H1 (cell line): ENCODE data around the gene SCN4A. TPM values are rescaled to one million over a fixed set of nuclear protein-coding genes. Genes with fewer than 3 reads are reported as not detected.

Experiments
- EZH2 ChIP-seq: fragments of 200-600 bp; sonication (generic); IDR thresholded peaks from 2 replicates; pipeline ENCODE4 v1.7.1; 2012; ENCODE audit warnings: low read depth, mild to moderate bottlenecking, moderate library complexity, low read length, inconsistent platforms; ENCODE audit not compliant: severe bottlenecking
- GABPA ChIP-seq: IDR thresholded peaks from 2 replicates; pipeline ENCODE4 v1.6.1; 2011; ENCODE audit warnings: mild to moderate bottlenecking, low read length, moderate library complexity, borderline replicate concordance; ENCODE audit not compliant: insufficient read depth
- HDAC2 ChIP-seq, 2 experiments: fragments of 300-600 bp in 1 of 2; sonication (generic) in 1 of 2; IDR thresholded peaks; 2 replicates each; pipeline ENCODE4 v1.6.1; 2011 to 2012; ENCODE audit warnings: low read depth in 2 of 2, low read length in 2 of 2, mild to moderate bottlenecking in 2 of 2, moderate library complexity in 2 of 2, borderline replicate concordance in 1 of 2, inconsistent platforms in 1 of 2
- polyA plus RNA-seq, 7 experiments: library from polyadenylated mRNA; depleted of rRNA in 3 of 7; stranded (reverse) in 5 of 7; unstranded in 2 of 7; fragments of >200 nt in 5 of 7; fragments of 200-250 nt in 2 of 7; gene quantifications; 1 replicate in 5 of 7; 2 replicates in 1 of 7; 4 replicates in 1 of 7; pipeline versions ENCODE4 v1.2.1 to v1.2.3, GENCODE V29; 2011 to 2013; ENCODE audit warnings: missing spikeins in 2 of 7, mixed read lengths in 2 of 7
- total RNA-seq: library from RNA; stranded (reverse); fragmentation: NEBNext Ultra II Directional; extraction: Animal tissue kit (Norgen Biotek cat#: 25700); gene quantifications from 2 replicates; pipeline ENCODE4 v1.2.1, GENCODE V29; 2021
- TF ChIP-seq, protein P1 (sequence below): fragments of 300-600 bp; sonication (generic); IDR thresholded peaks from 2 replicates; pipeline ENCODE4 v1.7.1; 2012; ENCODE audit warnings: low read length, moderate library complexity, mild to moderate bottlenecking, inconsistent platforms; ENCODE audit not compliant: insufficient replicate concordance
- TF ChIP-seq, protein P2 (sequence below): IDR thresholded peaks from 2 replicates; pipeline ENCODE4 v1.6.1; 2012; ENCODE audit warnings: low read length, inconsistent platforms

Gene SCN4A
- total and polyA plus RNA-seq, 2 of the 8 experiments (the other 6 are each of a cell fraction or from before 2014, with no cell fraction given) = 5.0 to 8.5 TPM

DNA sequence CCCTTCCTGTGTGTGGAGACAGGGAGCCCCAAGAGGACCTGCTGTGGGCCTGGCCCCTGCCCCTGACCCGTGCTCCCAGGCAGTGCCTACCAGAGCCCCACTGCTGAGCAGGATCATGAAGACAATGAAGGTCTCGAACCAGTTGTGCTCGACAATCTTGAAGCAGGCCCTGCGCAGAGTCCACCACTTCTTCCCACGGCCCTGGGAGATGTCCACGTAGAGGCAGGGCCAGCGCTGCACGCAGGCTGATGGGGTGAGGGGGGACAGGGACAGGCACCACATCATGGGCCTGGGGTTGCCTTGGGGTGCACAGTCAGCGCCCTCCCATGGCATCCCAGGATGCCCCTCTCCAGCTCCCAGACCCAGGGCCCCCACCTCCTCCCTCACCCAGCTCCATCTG lies 24.2 kb downstream of the SCN4A start (continued):
- TF ChIP-seq, protein P1, sequence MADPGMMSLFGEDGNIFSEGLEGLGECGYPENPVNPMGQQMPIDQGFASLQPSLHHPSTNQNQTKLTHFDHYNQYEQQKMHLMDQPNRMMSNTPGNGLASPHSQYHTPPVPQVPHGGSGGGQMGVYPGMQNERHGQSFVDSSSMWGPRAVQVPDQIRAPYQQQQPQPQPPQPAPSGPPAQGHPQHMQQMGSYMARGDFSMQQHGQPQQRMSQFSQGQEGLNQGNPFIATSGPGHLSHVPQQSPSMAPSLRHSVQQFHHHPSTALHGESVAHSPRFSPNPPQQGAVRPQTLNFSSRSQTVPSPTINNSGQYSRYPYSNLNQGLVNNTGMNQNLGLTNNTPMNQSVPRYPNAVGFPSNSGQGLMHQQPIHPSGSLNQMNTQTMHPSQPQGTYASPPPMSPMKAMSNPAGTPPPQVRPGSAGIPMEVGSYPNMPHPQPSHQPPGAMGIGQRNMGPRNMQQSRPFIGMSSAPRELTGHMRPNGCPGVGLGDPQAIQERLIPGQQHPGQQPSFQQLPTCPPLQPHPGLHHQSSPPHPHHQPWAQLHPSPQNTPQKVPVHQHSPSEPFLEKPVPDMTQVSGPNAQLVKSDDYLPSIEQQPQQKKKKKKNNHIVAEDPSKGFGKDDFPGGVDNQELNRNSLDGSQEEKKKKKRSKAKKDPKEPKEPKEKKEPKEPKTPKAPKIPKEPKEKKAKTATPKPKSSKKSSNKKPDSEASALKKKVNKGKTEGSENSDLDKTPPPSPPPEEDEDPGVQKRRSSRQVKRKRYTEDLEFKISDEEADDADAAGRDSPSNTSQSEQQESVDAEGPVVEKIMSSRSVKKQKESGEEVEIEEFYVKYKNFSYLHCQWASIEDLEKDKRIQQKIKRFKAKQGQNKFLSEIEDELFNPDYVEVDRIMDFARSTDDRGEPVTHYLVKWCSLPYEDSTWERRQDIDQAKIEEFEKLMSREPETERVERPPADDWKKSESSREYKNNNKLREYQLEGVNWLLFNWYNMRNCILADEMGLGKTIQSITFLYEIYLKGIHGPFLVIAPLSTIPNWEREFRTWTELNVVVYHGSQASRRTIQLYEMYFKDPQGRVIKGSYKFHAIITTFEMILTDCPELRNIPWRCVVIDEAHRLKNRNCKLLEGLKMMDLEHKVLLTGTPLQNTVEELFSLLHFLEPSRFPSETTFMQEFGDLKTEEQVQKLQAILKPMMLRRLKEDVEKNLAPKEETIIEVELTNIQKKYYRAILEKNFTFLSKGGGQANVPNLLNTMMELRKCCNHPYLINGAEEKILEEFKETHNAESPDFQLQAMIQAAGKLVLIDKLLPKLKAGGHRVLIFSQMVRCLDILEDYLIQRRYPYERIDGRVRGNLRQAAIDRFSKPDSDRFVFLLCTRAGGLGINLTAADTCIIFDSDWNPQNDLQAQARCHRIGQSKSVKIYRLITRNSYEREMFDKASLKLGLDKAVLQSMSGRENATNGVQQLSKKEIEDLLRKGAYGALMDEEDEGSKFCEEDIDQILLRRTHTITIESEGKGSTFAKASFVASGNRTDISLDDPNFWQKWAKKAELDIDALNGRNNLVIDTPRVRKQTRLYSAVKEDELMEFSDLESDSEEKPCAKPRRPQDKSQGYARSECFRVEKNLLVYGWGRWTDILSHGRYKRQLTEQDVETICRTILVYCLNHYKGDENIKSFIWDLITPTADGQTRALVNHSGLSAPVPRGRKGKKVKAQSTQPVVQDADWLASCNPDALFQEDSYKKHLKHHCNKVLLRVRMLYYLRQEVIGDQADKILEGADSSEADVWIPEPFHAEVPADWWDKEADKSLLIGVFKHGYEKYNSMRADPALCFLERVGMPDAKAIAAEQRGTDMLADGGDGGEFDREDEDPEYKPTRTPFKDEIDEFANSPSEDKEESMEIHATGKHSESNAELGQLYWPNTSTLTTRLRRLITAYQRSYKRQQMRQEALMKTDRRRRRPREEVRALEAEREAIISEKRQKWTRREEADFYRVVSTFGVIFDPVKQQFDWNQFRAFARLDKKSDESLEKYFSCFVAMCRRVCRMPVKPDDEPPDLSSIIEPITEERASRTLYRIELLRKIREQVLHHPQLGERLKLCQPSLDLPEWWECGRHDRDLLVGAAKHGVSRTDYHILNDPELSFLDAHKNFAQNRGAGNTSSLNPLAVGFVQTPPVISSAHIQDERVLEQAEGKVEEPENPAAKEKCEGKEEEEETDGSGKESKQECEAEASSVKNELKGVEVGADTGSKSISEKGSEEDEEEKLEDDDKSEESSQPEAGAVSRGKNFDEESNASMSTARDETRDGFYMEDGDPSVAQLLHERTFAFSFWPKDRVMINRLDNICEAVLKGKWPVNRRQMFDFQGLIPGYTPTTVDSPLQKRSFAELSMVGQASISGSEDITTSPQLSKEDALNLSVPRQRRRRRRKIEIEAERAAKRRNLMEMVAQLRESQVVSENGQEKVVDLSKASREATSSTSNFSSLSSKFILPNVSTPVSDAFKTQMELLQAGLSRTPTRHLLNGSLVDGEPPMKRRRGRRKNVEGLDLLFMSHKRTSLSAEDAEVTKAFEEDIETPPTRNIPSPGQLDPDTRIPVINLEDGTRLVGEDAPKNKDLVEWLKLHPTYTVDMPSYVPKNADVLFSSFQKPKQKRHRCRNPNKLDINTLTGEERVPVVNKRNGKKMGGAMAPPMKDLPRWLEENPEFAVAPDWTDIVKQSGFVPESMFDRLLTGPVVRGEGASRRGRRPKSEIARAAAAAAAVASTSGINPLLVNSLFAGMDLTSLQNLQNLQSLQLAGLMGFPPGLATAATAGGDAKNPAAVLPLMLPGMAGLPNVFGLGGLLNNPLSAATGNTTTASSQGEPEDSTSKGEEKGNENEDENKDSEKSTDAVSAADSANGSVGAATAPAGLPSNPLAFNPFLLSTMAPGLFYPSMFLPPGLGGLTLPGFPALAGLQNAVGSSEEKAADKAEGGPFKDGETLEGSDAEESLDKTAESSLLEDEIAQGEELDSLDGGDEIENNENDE = no peak
- TF ChIP-seq, protein P2, sequence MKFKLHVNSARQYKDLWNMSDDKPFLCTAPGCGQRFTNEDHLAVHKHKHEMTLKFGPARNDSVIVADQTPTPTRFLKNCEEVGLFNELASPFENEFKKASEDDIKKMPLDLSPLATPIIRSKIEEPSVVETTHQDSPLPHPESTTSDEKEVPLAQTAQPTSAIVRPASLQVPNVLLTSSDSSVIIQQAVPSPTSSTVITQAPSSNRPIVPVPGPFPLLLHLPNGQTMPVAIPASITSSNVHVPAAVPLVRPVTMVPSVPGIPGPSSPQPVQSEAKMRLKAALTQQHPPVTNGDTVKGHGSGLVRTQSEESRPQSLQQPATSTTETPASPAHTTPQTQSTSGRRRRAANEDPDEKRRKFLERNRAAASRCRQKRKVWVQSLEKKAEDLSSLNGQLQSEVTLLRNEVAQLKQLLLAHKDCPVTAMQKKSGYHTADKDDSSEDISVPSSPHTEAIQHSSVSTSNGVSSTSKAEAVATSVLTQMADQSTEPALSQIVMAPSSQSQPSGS = no peak
- no peak for TF ChIP-seq GABPA
- no peak for TF ChIP-seq HDAC2 (IDR thresholded peaks at IDR 0.05; ENCODE audit: borderline replicate concordance in 1 of 2, low read depth in 2 of 2, low read length in 2 of 2)
- no peak for TF ChIP-seq EZH2
- TF ChIP-seq, all 59 proteins: peak for 0
